ENCODE measurements around the gene SEC24C. TPM values are rescaled to one million over a fixed set of nuclear protein-coding genes. Genes with fewer than 3 reads are reported as not detected.

Gene SEC24C
- total RNA-seq, 2 donors from 2014 or later = 63.2 to 71.4 TPM

GRCh38 chr10:73779018-73779417, 34.8 kb downstream of the SEC24C start:
- H3K36me3 Mint-ChIP-seq (ENCODE audit: low read depth) = peaks cover 24% of the 10 kb centered on the region
- Histone ChIP-seq H3K4me1 (ENCODE audit: control insufficient read depth, insufficient read depth, low read length) (peaks cover 8% of the 10 kb centered on the region), H3K27ac (ENCODE audit: low read depth, low read length) (no peak overlapping the region), H3K4me3 (ENCODE audit: low read length) (no peak overlapping the region), H3K9me3 (ENCODE audit: control insufficient read depth, low read length) (no peaks in the 10 kb centered on the region), H3K36me3 (ENCODE audit: control insufficient read depth, insufficient read depth, low read length) (peaks cover 38% of the 10 kb centered on the region), H3K27me3 (ENCODE audit: control insufficient read depth, insufficient read depth, low read length, poor library complexity, severe bottlenecking) (no peaks in the 10 kb centered on the region), H3K9ac (ENCODE audit: extremely low read depth, low read length, poor library complexity, severe bottlenecking) (no peak overlapping the region)
- no peak overlapping the region for H3K4me3 Mint-ChIP-seq
- H3K9me3 Mint-ChIP-seq = no peaks in the 10 kb centered on the region
- no peaks in the 10 kb centered on the region for H3K27me3 Mint-ChIP-seq (ENCODE audit: insufficient read depth)
- 91 to 94% methylated on average over 4 to 5 of the region's 5 CpGs for WGBS, 2 experiments (ENCODE audit: insufficient coverage in 1 of 2, insufficient read length in 1 of 2)
- peaks cover 29% of the 10 kb centered on the region for H3K4me1 Mint-ChIP-seq
- no peak for TF ChIP-seq CTCF (conservative IDR thresholded peaks at IDR 0.05)
- H3K27ac Mint-ChIP-seq = no peak overlapping the region
- no peak for DNase-seq

- WGBS, 2 experiments (ENCODE audit: insufficient coverage in 1 of 2, insufficient read length in 1 of 2) = 93 to 100% methylated on average over 3 of the region's 3 CpGs
Observed at GRCh38 chr10:73779539-73780197, 35.5 kb downstream of the SEC24C start.

GRCh38 chr10:73780301-73780700, 36.1 kb downstream of the SEC24C start:
- H3K36me3 Mint-ChIP-seq (ENCODE audit: low read depth) = peaks cover 19% of the 10 kb centered on the region
- H3K9me3 Mint-ChIP-seq = no peaks in the 10 kb centered on the region
- H3K4me3 Mint-ChIP-seq = peak overlapping the region; percentile 89
- no peaks in the 10 kb centered on the region for H3K27me3 Mint-ChIP-seq (ENCODE audit: insufficient read depth)
- H3K4me3 ChIP-seq (ENCODE audit: low read length) = peak overlapping the region; percentile 89
- H3K36me3 ChIP-seq (ENCODE audit: control insufficient read depth, insufficient read depth, low read length) = peaks cover 35% of the 10 kb centered on the region
- no peak for DNase-seq
- no peak overlapping the region for H3K27ac ChIP-seq (ENCODE audit: low read depth, low read length)
- peaks cover 5% of the 10 kb centered on the region for H3K4me1 ChIP-seq (ENCODE audit: control insufficient read depth, insufficient read depth, low read length)
- no peaks in the 10 kb centered on the region for H3K27me3 ChIP-seq (ENCODE audit: control insufficient read depth, insufficient read depth, low read length, poor library complexity, severe bottlenecking)
- no peaks in the 10 kb centered on the region for H3K9me3 ChIP-seq (ENCODE audit: control insufficient read depth, low read length)
- peaks cover 20% of the 10 kb centered on the region for H3K4me1 Mint-ChIP-seq
- H3K9ac ChIP-seq (ENCODE audit: extremely low read depth, low read length, poor library complexity, severe bottlenecking) = peak overlapping the region; percentile 72
- H3K27ac Mint-ChIP-seq = no peak overlapping the region
- WGBS, 2 experiments (ENCODE audit: insufficient coverage in 1 of 2, insufficient read length in 1 of 2) = 87 to 100% methylated on average over 1 to 5 of the region's 5 CpGs
- TF ChIP-seq CTCF (conservative IDR thresholded peaks at IDR 0.05) = no peak

More at GRCh38 chr10:73779539-73780197, 35.5 kb downstream of the SEC24C start:
- H3K9ac ChIP-seq (ENCODE audit: extremely low read depth, low read length, poor library complexity, severe bottlenecking) = no peak overlapping the region
- Mint-ChIP-seq H3K27ac (no peak overlapping the region), H3K4me3 (peak overlapping the region; percentile 89), H3K36me3 (ENCODE audit: low read depth) (peaks cover 22% of the 10 kb centered on the region), H3K4me1 (peaks cover 24% of the 10 kb centered on the region), H3K9me3 (no peaks in the 10 kb centered on the region), H3K27me3 (ENCODE audit: insufficient read depth) (no peaks in the 10 kb centered on the region)
- no peaks in the 10 kb centered on the region for H3K27me3 ChIP-seq (ENCODE audit: control insufficient read depth, insufficient read depth, low read length, poor library complexity, severe bottlenecking)
- no peaks in the 10 kb centered on the region for H3K9me3 ChIP-seq (ENCODE audit: control insufficient read depth, low read length)
- TF ChIP-seq CTCF (conservative IDR thresholded peaks at IDR 0.05) = no peak
- peaks cover 38% of the 10 kb centered on the region for H3K36me3 ChIP-seq (ENCODE audit: control insufficient read depth, insufficient read depth, low read length)
- peaks cover 7% of the 10 kb centered on the region for H3K4me1 ChIP-seq (ENCODE audit: control insufficient read depth, insufficient read depth, low read length)
- no peak overlapping the region for H3K27ac ChIP-seq (ENCODE audit: low read depth, low read length)
- H3K4me3 ChIP-seq (ENCODE audit: low read length) = peak overlapping the region; percentile 89
- no peak for DNase-seq

Measured in endodermal cell (in vitro differentiated cells).